Stimulated activated CD4-positive, alpha-beta T cell treated with anti-CD3 and anti-CD28 coated beads, TNF-alpha, amount 100 ng/mL, for 48 hours (primary cell): ENCODE data around the gene SMNDC1.
"Not testable (repeated sequence)": the region's sequence is repeated elsewhere in the genome, so short reads cannot be mapped to it uniquely, and the experiment has no call there.

Experiments
- DNase-seq, 3 donors: peaks; one replicate each; pipeline ENCODE4 v3.0.0-alpha.2; 2020; ENCODE audit warnings: low read depth in 3 of 3

SMNDC1 gene

GRCh38 chr10:110304780-110305421 lies at the start of gene SMNDC1:
Gene SMNDC1 (minus strand): TSS chr10:110304920. CDS start chr10:110303587, 1,333 bp downstream.
- peak; percentile 94 to 97 (median 94) for DNase-seq

DNA sequence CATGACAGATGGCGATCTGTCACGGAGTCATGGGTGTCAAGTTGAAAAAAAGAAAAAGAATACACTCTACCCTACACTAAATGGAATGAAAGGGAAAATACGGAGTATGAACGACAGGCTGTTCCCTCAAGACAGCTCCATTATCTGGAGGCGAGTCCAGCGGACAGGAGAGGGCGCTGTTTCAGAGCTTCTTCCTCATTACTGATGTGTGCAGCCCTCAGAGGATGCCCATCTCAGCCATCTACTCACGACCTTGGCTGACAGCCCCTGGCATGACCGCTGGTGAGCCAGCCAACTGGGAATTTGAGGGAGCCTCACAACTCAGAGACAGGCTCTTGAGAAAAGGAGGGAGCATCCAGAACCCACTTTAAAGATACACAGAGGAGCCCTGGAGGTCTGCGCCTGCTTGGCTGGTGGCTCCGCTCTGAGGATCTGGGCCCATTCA lies 49.6 kb upstream of the SMNDC1 start:
- DNase-seq = peak; percentile 75 to 89 (median 85)

- peak; percentile 35 to 77 (median 71) for DNase-seq
These were observed 48.8 kb upstream of the SMNDC1 start for GRCh38 chr10:110353244-110354119.

DNA sequence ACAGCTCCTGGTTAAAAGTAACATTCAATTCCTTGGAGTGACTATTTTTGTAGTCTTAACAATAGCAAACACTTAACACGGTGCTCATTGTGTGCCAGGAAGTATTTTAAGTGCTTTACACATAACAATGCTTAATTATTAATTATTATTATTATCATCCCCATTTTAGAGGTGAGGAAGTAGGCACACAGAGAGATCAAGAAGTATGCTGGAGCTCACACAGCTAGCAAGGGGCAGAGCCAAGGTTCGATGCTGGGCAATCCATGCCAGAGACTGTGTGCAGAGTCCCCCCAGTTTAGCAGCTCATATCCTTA lies 48.2 kb upstream of the SMNDC1 start:
- no peak for DNase-seq

- no peak for DNase-seq
These were observed 46.1 kb upstream of the SMNDC1 start for GRCh38 chr10:110350812-110351211.

DNA sequence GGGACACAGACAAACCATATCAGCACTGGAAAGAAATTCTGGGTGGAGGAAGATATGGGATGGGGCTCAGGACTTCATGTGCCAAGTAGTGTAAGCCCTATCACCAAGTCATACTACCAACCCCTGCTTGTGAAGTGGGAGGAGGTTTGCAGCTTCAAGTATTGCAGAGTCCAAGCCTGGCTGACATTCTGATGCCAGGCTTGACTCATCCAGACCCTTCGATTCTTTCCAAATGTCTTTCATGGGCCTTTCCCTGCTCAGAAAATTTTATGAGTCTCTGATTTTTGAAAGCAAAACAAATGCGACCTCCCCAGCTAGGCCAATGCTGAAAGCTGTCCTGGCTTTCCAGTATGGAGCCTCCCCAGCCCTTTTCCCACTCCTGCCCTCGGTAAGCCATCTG lies 45.1 kb upstream of the SMNDC1 start:
- no peak for DNase-seq

- DNase-seq = no peak
These were observed 44.7 kb upstream of the SMNDC1 start for GRCh38 chr10:110349386-110349785.

DNA sequence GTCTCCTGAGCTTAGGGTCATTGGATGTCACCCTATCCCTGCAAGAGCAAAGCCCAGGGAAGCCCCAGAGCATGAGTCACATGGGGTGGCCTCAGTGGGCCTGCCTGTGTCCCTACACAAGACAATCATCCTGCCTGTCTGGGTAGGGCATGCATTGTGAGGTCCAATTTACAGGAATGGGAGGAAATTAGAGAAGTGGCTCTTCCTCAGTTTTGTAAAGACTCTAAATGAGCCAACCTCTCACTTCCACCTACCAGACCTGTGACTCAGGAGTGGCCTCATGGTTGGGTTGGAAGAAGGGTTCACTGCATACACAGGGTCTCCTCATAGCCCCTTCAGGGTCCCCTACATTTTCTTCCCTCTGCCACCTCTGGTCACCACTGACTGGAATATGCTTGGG lies 43.6 kb upstream of the SMNDC1 start:
- no peak for DNase-seq

GRCh38 chr10:110346914-110347313 lies 42.2 kb upstream of the SMNDC1 start:
- no peak for DNase-seq

- DNase-seq = no peak
These were observed 40.6 kb upstream of the SMNDC1 start for GRCh38 chr10:110345286-110345685.

GRCh38 chr10:110344622-110345021 lies 39.9 kb upstream of the SMNDC1 start:
- no peak for DNase-seq

DNA sequence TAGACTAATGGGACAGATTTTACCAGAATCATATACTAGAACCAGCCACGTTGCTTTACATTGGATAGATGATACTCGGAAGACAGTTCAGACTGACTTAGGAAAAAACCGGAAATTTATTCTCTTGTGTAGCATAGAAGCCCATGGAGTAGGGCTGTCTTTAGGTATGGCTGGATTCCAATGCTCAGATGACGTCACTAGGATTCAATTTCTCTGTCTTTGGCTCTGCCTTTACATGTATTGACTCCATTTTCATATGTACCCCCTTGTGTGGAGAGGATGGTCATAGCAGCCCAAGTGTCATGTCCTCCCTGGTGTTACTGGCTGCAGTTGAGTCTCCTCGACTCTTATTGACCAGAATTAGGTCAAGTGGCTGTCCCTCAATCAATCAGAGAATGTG lies 39.2 kb upstream of the SMNDC1 start:
- DNase-seq = no peak

DNA sequence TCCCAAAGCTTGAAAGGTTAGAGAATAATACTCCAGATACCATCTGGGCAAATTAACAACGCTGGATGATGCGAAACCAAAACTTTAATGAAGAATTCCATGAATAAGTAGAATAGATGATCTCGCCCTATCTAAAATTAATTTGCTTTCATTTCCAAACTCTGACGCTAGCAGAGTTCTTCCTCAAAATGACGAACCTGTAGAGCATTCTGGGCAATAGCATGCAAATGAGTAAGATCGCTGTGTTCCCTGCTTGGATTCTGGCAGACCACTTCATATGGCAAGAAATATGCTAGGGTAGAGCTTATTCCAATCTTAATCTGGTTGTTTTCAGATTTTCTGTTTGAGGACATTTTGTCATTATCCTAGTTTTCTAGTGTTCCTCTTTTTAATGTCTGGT lies 36.1 kb upstream of the SMNDC1 start:
- no peak for DNase-seq

DNA sequence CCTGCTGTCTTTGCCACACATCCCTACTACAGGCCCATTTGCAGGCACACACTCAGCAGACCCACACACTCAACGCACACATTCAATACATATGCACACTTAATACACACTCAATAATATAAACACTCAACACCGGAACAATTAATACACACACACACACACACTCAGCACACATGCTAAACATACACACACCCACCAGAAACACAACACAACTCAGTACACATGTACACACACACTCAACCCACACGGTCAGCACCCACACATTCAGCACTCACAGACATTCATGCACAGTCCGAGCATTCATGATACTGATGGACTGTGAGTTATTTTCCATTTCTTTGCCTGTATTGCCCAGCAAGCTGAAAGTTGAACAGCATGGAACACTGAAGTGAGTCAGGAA lies 35.4 kb upstream of the SMNDC1 start:
- no peak for DNase-seq

DNA sequence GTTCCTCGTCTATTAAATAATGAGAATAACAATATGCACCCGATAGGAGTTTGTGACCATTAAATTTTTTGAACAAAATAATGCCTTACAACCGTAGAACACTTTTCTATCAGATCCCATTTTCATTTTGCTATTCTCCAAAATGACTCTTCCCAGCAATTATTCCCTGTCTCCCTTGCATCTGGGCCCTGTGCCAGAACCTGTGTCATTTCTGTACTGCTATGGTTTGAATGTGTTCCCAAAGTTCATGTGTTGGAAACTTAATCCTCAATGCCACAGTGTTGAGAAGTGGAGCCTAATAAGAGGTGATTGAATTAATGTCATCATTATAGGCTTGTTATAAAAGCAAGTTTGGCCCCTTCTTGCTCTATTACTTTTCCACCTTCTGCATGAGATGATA lies 33.2 kb upstream of the SMNDC1 start:
- no peak for DNase-seq

GRCh38 chr10:110337401-110337800 lies 32.7 kb upstream of the SMNDC1 start:
- DNase-seq = no peak

GRCh38 chr10:110336111-110336721 lies 31.5 kb upstream of the SMNDC1 start:
- DNase-seq = no peak

DNA sequence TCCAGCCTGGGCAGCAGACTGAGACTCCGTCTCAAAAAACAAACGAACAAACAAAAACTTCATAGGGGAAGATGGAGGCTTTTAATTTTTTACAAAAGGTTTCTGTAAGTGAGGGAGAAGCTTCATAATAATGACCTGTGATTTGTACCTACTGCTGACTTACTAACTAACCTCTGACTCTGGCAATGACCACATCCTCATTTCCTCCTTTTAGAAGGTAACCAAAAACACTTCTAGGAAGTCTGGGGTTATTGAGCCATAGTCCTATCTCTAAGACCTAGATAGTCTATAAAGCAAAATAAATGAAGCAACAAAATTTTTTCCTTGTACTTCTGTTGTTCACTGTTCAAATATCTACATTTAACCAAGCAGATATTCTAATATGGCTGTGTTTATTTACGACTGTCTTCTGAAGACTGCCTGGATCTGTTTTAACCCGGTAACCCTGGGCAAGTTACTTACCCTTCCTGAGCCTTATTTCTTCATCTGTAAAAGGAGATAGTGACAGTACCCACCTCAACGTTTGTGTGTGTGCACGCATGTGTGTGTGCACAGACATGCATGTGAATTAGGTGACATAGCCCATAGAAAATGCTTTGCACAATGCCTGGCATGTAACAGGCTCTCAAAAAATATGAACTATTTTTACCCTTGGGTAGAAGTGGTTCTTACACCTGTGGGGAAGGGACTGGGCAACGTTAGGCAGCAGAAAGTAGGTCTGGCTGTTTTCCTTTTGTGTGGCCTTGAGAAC lies 30.8 kb upstream of the SMNDC1 start:
- DNase-seq = no peak

GRCh38 chr10:110334061-110334656 lies 29.4 kb upstream of the SMNDC1 start:
- no peak for DNase-seq

GRCh38 chr10:110331226-110331795 lies 26.6 kb upstream of the SMNDC1 start:
- not testable (repeated sequence) for DNase-seq

- no peak for DNase-seq
These were observed 26.0 kb upstream of the SMNDC1 start for GRCh38 chr10:110330675-110331074.
